Cardiac ventricle fibroblast (primary cell): Measurements from ENCODE around the gene ZMYND15. TPM values are rescaled to one million over a fixed set of nuclear protein-coding genes. Genes with fewer than 3 reads are reported as not detected.

Source experiments
- total RNA-seq: library from RNA; depleted of rRNA; stranded (reverse); fragments of >200 nt; gene quantifications from 2 replicates; pipeline ENCODE4 v1.2.3, GENCODE V29; 2015

The ZMYND15 gene, protein sequence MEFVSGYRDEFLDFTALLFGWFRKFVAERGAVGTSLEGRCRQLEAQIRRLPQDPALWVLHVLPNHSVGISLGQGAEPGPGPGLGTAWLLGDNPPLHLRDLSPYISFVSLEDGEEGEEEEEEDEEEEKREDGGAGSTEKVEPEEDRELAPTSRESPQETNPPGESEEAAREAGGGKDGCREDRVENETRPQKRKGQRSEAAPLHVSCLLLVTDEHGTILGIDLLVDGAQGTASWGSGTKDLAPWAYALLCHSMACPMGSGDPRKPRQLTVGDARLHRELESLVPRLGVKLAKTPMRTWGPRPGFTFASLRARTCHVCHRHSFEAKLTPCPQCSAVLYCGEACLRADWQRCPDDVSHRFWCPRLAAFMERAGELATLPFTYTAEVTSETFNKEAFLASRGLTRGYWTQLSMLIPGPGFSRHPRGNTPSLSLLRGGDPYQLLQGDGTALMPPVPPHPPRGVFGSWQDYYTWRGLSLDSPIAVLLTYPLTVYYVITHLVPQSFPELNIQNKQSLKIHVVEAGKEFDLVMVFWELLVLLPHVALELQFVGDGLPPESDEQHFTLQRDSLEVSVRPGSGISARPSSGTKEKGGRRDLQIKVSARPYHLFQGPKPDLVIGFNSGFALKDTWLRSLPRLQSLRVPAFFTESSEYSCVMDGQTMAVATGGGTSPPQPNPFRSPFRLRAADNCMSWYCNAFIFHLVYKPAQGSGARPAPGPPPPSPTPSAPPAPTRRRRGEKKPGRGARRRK
- 0.44 and 1.4 TPM in 2 replicates for total RNA-seq

DNA sequence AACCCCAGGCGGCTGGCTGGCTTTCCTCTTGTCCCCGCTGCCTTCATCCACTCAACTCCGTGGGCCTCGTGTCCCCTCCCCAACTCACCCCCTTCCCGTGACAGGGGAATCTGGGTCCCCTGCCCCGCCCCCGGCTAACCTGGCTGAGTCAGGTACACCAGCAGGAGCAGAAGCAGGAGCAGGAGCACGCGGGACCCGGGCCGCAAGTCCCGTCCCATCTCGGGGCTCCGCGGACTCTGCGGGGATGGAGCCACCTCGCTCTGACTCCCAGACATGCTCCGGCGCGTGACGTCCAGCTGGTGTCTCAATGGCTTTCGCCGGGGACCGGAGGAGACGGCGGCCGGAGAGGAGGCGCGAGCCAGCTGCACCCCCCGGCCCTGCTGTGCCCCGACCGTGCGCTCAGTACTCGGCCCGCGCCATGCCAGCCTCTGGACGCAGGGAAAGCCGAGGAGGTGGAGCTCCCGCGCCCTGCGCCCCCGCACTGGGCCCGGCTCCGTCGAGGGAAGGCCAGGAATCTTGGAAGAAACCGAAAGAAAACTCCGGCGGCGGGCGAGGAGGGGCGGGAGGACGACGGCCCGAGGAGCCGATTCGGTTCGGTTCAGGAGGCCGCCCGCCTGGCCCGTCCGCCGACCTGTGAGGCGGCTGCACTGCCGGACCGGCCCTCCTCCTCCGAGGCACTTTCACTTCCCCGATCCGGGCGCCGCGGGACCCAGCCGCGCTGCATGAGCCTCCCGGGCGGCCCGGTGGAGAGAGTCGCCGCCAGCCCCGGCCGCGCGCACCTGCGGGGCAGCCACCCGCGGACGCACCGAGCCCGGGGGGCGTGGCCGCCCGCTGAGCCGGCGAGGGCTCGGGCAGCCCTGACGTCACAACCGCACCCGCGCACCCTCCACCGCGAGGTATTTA lies at the start of gene ZMYND15, which contains the start of gene CXCL16:
ZMYND15 (plus strand) TSS at position 712 of the 903 bp plus-strand sequence. CDS start 716 bp downstream, outside the sequence.
CXCL16 (minus strand) TSS at position 807 of the 903 bp plus-strand sequence; CDS start at position 218, 589 bp downstream.

DNA sequence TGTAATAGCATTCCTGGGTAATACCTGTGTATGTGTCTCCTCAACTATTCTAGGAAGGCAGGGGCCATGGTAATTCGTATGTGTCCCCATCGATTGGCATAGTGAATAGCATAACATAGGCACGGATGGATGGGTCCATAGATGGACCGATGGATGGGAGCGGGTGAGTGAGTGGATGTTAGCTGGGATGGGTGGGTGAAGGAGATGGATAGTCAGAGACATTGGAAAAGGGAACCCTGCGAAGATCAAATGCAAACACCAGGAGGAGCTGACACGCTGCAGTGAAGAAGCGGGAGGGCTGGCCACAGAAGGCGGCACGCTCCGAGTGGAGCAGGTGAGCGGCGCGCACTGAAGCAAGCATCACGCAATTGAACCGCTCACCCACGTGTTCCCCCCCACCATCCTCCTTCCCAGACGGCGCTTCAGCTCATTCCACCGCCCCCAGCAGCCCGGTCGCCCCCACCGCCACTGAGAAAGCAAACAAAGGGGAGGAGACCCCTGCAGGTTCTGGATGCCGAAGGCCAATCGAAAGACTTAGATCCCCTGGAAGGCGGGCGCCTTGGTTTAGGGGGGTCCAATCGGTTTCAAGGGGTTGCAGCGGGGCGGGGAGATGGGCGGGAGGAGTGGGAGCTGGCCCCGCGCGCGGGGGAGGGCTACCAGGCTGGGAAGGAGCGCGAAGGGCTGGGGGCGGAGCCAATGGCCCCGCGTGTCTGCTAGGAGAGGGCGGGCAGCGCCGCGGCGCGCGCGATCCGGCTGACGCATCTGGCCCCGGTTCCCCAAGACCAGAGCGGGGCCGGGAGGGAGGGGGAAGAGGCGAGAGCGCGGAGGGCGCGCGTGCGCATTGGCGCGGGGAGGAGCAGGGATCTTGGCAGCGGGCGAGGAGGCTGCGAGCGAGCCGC lies 29.6 kb upstream of the ZMYND15 start, which contains the start of gene ARRB2:
ARRB2 (plus strand) TSS at position 839 of the 899 bp plus-strand sequence. CDS start 90 bp downstream, outside the sequence.

DNA sequence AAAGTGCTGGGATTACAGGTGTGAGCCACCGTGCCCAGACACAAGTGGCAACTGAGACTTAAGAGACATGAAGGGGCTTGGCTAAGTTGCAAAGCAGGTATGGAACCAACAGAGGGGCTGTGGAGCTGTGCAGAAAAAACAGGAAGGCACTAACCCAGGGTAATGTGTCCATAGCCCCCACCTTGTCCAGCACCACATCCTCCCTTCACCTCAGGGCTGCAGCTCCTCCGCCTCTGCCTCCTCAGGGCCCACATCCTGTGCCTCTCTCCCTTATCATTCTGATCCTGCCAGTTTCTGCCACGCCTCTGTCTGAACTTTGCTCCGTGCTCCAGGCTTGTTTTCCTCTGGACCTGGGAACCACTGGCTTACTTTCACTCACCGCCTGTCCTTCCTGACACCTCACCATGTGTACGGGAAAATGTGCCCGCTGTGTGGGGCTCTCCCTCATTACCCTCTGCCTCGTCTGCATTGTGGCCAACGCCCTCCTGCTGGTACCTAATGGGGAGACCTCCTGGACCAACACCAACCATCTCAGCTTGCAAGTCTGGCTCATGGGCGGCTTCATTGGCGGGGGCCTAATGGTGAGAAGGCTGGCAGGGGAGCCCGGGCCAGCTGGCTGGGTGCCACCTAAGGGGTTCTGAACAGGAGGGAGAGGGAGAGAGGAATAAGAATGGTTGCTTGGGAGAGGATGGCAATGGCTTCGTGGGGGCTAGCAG lies 32.0 kb downstream of the ZMYND15 start, which contains the start of gene TM4SF5:
TM4SF5 (plus strand) TSS at position 368 of the 716 bp plus-strand sequence; CDS start at position 405, 37 bp downstream.

DNA sequence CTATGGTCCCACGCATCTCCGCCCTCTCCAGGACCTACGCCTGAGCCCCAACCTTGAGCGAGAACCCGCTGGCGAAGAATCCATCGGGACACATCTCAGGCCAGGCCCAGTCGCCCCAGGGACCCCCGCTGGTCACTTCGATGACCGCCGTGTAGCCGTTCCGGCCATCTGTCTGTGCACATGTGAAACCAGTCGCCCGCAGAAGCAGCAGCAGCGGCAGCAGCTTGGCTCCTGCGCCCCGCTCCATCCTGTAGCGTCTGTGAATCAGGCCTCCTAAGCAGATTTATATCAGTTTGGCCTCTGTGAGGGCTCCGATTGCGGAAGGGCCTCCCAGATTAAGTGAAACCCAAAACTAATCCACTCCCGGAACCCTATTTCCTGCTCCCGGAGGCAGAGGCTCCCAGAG lies 46.5 kb downstream of the ZMYND15 start, which contains the start of gene VMO1:
VMO1 (minus strand) TSS at position 259 of the 406 bp plus-strand sequence; CDS start at position 247, 12 bp downstream.

DNA sequence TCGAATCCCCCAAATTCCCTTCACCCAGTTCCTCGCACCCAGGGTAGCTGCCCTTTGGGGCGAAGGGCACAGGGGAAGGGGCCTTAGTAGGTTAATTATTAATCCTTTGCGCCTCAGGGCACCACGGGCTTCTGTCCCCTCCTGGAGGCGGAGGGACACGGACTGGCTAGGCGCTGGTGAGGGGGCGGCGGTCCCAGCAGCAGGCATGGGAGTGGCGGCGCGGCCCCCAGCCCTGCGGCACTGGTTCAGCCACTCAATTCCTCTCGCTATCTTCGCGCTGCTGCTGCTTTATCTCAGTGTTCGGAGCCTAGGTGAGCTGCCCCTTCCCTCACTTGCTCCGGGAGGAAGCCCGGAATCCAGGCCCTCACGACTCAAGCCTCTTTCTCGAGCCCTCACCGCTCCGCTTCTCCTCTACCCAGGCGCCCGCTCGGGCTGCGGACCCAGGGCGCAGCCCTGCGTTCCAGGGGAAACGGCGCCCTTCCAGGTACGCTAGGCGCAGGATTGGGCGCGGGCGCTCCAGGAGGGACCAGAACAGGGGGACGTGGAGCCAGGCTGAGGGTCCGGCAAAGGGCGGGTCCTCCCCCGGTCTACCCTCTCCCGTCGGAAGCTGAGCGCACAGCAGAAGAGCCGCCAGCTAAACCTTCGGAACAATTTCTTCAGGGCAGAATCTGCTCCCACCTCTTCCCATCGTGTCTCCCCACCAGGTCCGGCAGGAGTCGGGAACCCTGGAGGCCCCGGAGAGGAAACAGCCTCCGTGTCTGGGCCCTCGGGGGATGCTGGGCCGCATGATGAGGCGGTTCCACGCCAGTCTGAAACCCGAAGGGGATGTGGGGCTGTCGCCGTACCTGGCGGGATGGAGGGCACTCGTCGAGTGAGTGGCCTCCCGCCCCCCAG lies 49.4 kb downstream of the ZMYND15 start, which contains the start of gene GLTPD2:
GLTPD2 (plus strand) TSS at position 158 of the 894 bp plus-strand sequence; CDS start at position 206, 48 bp downstream.

Other genes starting within 250 kb of the ZMYND15 start
- gene SPNS2, start 241.0 kb upstream of the ZMYND15 start, total RNA-seq: 0.24 TPM in 1 of 2 replicates, not detected in the other
- 49.3 and 58.6 TPM in 2 replicates for gene MYBBP1A, start 184.4 kb upstream of the ZMYND15 start, total RNA-seq
- not detected in 2 replicates for gene GGT6, start 179.3 kb upstream of the ZMYND15 start, total RNA-seq
- gene SMTNL2, start 155.3 kb upstream of the ZMYND15 start, total RNA-seq: not detected in 2 replicates
- 0.06 TPM in 1 of 2 replicates, not detected in the other for gene ALOX15, start 98.2 kb upstream of the ZMYND15 start, total RNA-seq
- 20.8 and 25.5 TPM in 2 replicates for gene PELP1, start 35.7 kb upstream of the ZMYND15 start, total RNA-seq
- 0.94 and 4.9 TPM in 2 replicates for gene ARRB2, start 29.2 kb upstream of the ZMYND15 start, total RNA-seq
- gene MED11, start 8.4 kb upstream of the ZMYND15 start, total RNA-seq: 12.3 and 19.7 TPM in 2 replicates
- gene CXCL16, start 95 bp downstream of the ZMYND15 start, total RNA-seq: 6.5 and 10.0 TPM in 2 replicates
- not detected in 2 replicates for gene TM4SF5, start 32.1 kb downstream of the ZMYND15 start, total RNA-seq
- gene VMO1, start 46.5 kb downstream of the ZMYND15 start, total RNA-seq: 0.94 and 5.2 TPM in 2 replicates
- gene GLTPD2, start 49.1 kb downstream of the ZMYND15 start, total RNA-seq: not detected in 2 replicates
- 84.4 and 101 TPM in 2 replicates for gene PSMB6, start 56.3 kb downstream of the ZMYND15 start, total RNA-seq
- gene PLD2, start 67.3 kb downstream of the ZMYND15 start, total RNA-seq: 24.3 and 25.3 TPM in 2 replicates
- gene MINK1, start 93.5 kb downstream of the ZMYND15 start, total RNA-seq: 19.1 and 33.9 TPM in 2 replicates
- gene C17orf107, start 159.7 kb downstream of the ZMYND15 start, total RNA-seq: 4.3 and 5.4 TPM in 2 replicates
- gene CHRNE, start 163.3 kb downstream of the ZMYND15 start, total RNA-seq: 0.31 and 0.54 TPM in 2 replicates
- not detected in 2 replicates for gene GP1BA, start 192.4 kb downstream of the ZMYND15 start, total RNA-seq
- gene SLC25A11, start 200.2 kb downstream of the ZMYND15 start, total RNA-seq: 33.8 and 39.6 TPM in 2 replicates
- 34.7 and 41.7 TPM in 2 replicates for gene RNF167, start 200.4 kb downstream of the ZMYND15 start, total RNA-seq
- 435 and 543 TPM in 2 replicates for gene PFN1, start 208.7 kb downstream of the ZMYND15 start, total RNA-seq
- gene ENO3, start 211.3 kb downstream of the ZMYND15 start, total RNA-seq: 1.00 and 8.8 TPM in 2 replicates
- 42.2 and 43.9 TPM in 2 replicates for gene SPAG7, start 228.0 kb downstream of the ZMYND15 start, total RNA-seq
- 11.2 and 16.0 TPM in 2 replicates for gene CAMTA2, start 247.8 kb downstream of the ZMYND15 start, total RNA-seq